GM23248 (cell line): Measurements from ENCODE around the gene DIAPH3.

ENCODE experiments used
- EZH2 ChIP-seq: fragments of 200-600 bp; sonication (generic); IDR thresholded peaks from 2 replicates; pipeline ENCODE4 v1.6.1; 2018; ENCODE audit warnings: antibody characterized with exemption, mild to moderate bottlenecking; ENCODE audit not compliant: insufficient read depth, poor library complexity, severe bottlenecking
- EZH2phosphoT487 ChIP-seq: fragments of 200-600 bp; sonication (generic); IDR thresholded peaks from 2 replicates; pipeline ENCODE4 v1.6.1; 2018; ENCODE audit warnings: antibody characterized with exemption, moderate library complexity, mild to moderate bottlenecking, low read depth; ENCODE audit not compliant: insufficient read depth

DNA sequence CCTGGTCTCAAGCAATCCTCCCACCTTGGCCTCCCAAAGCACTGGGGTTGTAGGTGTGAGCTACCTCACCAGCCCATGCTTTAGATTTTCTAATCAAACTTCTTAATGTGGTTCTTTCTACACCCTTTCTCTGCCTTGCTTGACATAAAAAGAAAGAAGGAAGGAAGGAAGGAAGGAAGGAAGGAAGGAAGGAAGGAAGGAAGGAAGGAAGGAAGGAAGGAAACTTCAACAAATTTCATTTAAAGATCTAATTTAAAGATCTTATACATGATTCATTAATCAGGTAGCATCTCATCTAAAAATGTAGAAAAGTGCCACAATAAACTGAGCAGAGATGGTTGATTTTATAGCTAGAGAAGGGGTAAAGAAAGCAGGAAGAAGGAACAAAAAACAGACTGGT is 215.0 kb downstream of the DIAPH3 start:
- no peak for TF ChIP-seq EZH2phosphoT487
- no peak for TF ChIP-seq EZH2
